Esophagus (tissue), 2 donors: ENCODE measurements around the gene TSHZ2. TPM values are rescaled to one million over a fixed set of nuclear protein-coding genes. Genes with fewer than 3 reads are reported as not detected.

Source experiments
- H3K27ac ChIP-seq, 2 donors: one replicate each; pipeline ENCODE4 v1.5.1; 2013; ENCODE audit warnings: low read depth in 2 of 2, mild to moderate bottlenecking in 2 of 2, inconsistent platforms in 1 of 2, low read length in 1 of 2, moderate library complexity in 1 of 2
- H3K27me3 ChIP-seq, 2 donors: one replicate each; pipeline ENCODE4 v1.6.1; 2013; ENCODE audit warnings: low read length in 2 of 2, control low read depth in 1 of 2, mild to moderate bottlenecking in 1 of 2; ENCODE audit not compliant: insufficient read depth in 2 of 2, control insufficient read depth in 1 of 2
- H3K36me3 ChIP-seq, 2 donors: one replicate each; pipeline ENCODE4 v1.6.1; 2013; ENCODE audit warnings: low read length in 1 of 2; ENCODE audit not compliant: control insufficient read depth in 2 of 2, insufficient read depth in 2 of 2
- H3K4me1 ChIP-seq, 2 donors: one replicate each; pipeline ENCODE4 v1.6.1; 2013; ENCODE audit warnings: low read length in 1 of 2; ENCODE audit not compliant: control insufficient read depth in 2 of 2, insufficient read depth in 2 of 2
- H3K4me3 ChIP-seq, 2 donors: one replicate each; pipeline ENCODE4 v1.5.1; 2013; ENCODE audit warnings: low read length in 2 of 2, mild to moderate bottlenecking in 2 of 2, low read depth in 1 of 2, moderate library complexity in 1 of 2
- H3K9me3 ChIP-seq, 2 donors: one replicate each; pipeline ENCODE4 v1.6.1; 2013; ENCODE audit warnings: mild to moderate bottlenecking in 2 of 2, low read depth in 1 of 2, low read length in 1 of 2, moderate library complexity in 1 of 2; ENCODE audit not compliant: control insufficient read depth in 2 of 2, insufficient read depth in 1 of 2
- WGBS, 2 donors: extraction: QIAGEN DNeasy Blood & Tissue Kit; methylation state at CpG; one replicate each; pipeline ENCODE4 v1.1.7; 2013; 5-methylcytosine and 5-hydroxymethylcytosine counted together
- polyA plus RNA-seq, 2 donors: library from polyadenylated mRNA; stranded (reverse); fragments of 200-250 nt; gene quantifications; one replicate each; pipeline ENCODE4 v1.2.3, GENCODE V29; 2013
- donor health status: healthy with polysubstance abuse.
- donor health status: Bipolar disorder and iron deficiency.

The TSHZ2 gene
- polyA plus RNA-seq, 2 donors, result 4.6 to 11.7 TPM

DNA sequence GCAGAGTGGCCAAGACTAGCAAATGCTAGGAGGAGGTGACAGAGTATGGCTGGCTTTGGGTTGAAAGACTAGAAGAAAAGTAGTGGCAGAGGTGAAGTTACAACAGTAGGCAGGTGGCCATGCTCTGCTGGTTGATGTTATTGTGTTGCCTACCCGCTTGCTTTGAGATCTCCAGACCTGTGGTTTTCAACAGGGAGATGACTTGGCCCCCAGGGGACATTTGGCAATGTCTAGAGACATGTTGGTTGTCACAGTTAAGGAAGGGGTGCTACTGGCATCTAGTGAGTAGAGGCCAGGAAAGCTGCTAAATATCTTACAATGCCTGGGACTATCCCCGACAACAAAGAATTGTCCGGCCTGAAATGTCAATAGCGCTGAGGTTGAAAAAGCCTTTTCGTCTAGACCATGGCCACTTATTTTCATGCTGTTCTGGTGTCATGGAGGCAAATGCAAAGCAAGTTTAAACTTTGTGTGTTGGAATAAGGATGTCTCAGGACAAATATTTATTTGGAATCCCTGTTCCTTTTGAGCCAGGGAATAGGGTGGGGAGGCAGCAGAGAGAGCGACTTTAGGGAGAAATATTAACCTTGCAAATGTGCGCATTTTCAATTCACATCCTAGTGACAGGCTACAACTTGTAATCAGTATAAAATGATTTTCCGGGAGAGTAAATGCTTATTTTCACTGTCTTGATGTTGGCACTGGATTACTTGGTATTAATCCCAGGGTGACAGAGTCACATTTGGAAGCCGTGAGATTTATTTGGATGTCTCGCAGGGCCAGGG, 417.6 kb downstream of the TSHZ2 start:
- no peaks in the 10 kb centered on the region for H3K4me1 ChIP-seq
- no peaks in the 10 kb centered on the region for H3K9me3 ChIP-seq
- H3K36me3 ChIP-seq, result no peaks in the 10 kb centered on the region
- no peaks in the 10 kb centered on the region for H3K27me3 ChIP-seq
- H3K27ac ChIP-seq, result no peak overlapping the region
- no peak overlapping the region for H3K4me3 ChIP-seq
- 61 to 78% methylated on average over 10 of the region's 10 CpGs for WGBS, 2 donors

DNA sequence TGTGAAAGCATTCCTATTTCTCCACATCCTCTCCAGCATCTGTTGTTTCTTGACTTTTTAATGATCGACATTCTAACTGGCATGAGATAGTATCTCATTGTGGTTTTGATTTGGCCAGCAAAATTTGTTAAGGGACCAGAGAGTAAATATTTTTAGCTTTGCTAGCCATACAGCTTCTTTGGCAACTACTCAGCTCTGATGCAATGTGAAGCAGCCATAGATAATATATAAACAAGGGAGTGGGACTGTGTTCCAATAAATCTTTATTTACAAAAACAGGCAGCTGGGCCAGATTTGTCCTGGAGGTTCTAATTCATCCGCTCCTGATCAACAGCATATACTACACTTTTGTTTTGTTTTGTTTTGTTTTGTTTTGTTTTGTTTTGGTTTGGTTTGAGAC, 418.6 kb downstream of the TSHZ2 start:
- H3K36me3 ChIP-seq, result no peaks in the 10 kb centered on the region
- no peaks in the 10 kb centered on the region for H3K27me3 ChIP-seq
- H3K4me3 ChIP-seq, result no peak overlapping the region
- no peaks in the 10 kb centered on the region for H3K4me1 ChIP-seq
- H3K27ac ChIP-seq, result no peak overlapping the region
- 81 to 86% methylated on average over 2 of the region's 2 CpGs for WGBS, 2 donors
- no peaks in the 10 kb centered on the region for H3K9me3 ChIP-seq

GRCh38 chr20:53394433-53394832, 422.3 kb downstream of the TSHZ2 start:
- H3K27me3 ChIP-seq, result no peaks in the 10 kb centered on the region
- H3K4me3 ChIP-seq, result no peak overlapping the region
- H3K4me1 ChIP-seq, result no peaks in the 10 kb centered on the region
- no peaks in the 10 kb centered on the region for H3K9me3 ChIP-seq
- H3K27ac ChIP-seq, result no peak overlapping the region
- no peaks in the 10 kb centered on the region for H3K36me3 ChIP-seq

DNA sequence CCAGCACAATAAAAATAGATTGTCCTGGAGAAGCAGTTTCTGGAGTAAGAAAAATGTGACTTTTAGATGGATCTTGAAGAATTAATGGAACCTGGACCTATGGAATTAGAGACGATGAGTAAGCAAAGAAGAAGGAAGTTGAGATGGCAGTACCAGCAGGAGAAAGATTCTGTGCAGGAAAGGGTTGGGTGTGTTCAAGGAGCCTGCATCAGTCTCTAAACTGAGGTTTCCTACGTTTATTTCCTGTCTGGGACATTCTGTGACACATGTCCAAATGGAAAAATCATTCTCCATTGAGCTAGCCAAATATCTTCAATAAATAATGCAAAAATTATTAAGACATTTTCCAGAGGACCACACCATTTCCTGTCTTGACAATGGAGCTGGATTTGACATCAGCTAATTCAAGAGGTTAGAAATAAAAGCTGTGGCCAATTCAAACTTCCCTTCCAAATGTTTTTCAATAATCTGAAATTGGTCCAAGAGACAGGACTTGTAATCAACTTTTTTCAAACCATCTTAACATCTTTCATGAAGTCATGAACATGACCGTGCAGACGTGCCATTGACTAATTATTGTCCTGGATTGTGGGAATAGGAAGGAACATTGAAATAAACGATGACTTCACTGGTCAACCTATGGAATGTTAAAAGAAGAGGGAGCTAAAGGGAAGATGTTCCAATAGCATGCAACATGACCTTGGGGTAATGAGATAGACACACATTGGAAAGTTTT, 423.2 kb downstream of the TSHZ2 start:
- Histone ChIP-seq H3K27me3 (no peaks in the 10 kb centered on the region), H3K4me3 (no peak overlapping the region), H3K4me1 (no peaks in the 10 kb centered on the region), H3K27ac (no peak overlapping the region), H3K36me3 (no peaks in the 10 kb centered on the region), H3K9me3 (no peaks in the 10 kb centered on the region)
- 66 to 72% methylated on average over 5 of the region's 5 CpGs for WGBS, 2 donors

GRCh38 chr20:53399083-53399482, 426.9 kb downstream of the TSHZ2 start:
- Histone ChIP-seq H3K4me1 (no peaks in the 10 kb centered on the region), H3K36me3 (no peaks in the 10 kb centered on the region), H3K27ac (no peak overlapping the region), H3K4me3 (no peak overlapping the region), H3K27me3 (no peaks in the 10 kb centered on the region), H3K9me3 (no peaks in the 10 kb centered on the region)
- WGBS, 2 donors, result 68 to 75% methylated on average over 7 of the region's 7 CpGs

DNA sequence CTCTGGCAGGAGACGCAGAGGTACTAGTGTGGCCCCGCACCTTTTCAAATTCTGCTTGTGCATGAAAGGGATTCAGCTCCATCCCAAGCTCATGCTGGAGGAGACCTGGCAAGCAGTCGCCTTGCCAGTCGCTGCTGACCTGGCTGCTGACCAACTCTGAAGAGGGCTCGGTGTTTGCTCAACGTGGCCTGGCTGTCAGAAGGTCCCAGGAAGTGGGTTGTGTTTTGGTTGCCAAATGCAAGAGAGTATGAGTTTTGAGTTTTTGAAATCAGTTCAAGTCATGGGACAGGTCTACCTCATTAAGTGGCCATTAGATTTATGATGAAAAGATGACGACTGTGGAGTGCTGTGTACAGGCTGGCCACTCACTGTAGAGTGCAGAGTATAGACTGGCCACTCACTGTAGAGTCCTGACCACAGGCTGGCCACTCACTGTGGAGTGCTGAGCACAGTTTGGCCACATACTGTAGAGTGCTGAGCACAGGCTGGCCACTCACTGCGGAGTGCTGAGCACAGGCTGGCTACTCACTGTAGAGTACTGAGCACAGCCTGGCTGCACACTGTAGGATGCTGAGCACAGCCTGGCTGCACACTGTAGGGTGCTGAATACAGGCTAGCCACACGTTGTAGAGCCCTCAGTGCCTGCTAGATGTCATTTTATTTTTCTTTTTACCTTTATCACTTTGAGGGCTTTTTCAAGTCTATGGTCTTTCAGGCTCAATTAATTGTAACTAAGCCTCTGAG, 427.6 kb downstream of the TSHZ2 start:
- Histone ChIP-seq H3K27me3 (no peaks in the 10 kb centered on the region), H3K27ac (no peak overlapping the region), H3K4me3 (no peak overlapping the region), H3K9me3 (no peaks in the 10 kb centered on the region), H3K4me1 (no peaks in the 10 kb centered on the region), H3K36me3 (no peaks in the 10 kb centered on the region)
- 58 to 64% methylated on average over 9 of the region's 9 CpGs for WGBS, 2 donors

GRCh38 chr20:53402233-53403005, 430.3 kb downstream of the TSHZ2 start:
- Histone ChIP-seq H3K27me3 (no peaks in the 10 kb centered on the region), H3K36me3 (no peaks in the 10 kb centered on the region), H3K4me1 (no peaks in the 10 kb centered on the region), H3K9me3 (no peaks in the 10 kb centered on the region), H3K4me3 (no peak overlapping the region), H3K27ac (no peak overlapping the region)
- WGBS, 2 donors, result 72 to 73% methylated on average over 4 of the region's 4 CpGs

- no peak overlapping the region for H3K4me3 ChIP-seq
- H3K4me1 ChIP-seq, result no peaks in the 10 kb centered on the region
- no peaks in the 10 kb centered on the region for H3K36me3 ChIP-seq
- 97 to 98% methylated on average over 5 of the region's 5 CpGs for WGBS, 2 donors
- no peak overlapping the region for H3K27ac ChIP-seq
- no peaks in the 10 kb centered on the region for H3K27me3 ChIP-seq
- H3K9me3 ChIP-seq, result no peaks in the 10 kb centered on the region
These were observed 430.9 kb downstream of the TSHZ2 start for GRCh38 chr20:53403029-53403428.

- Histone ChIP-seq H3K4me3 (no peak overlapping the region), H3K36me3 (no peaks in the 10 kb centered on the region), H3K4me1 (no peaks in the 10 kb centered on the region), H3K9me3 (no peaks in the 10 kb centered on the region), H3K27me3 (no peaks in the 10 kb centered on the region), H3K27ac (no peak overlapping the region)
- 35 to 36% methylated on average over 3 of the region's 3 CpGs for WGBS, 2 donors
These were observed 433.0 kb downstream of the TSHZ2 start for GRCh38 chr20:53405139-53405538.
